Esophagus muscularis mucosa (tissue), 4 donors: ENCODE data around the gene PFDN6. TPM values are rescaled to one million over a fixed set of nuclear protein-coding genes. Genes with fewer than 3 reads are reported as not detected.

Experiments used
- DNase-seq: peaks from one replicate; pipeline ENCODE4 v3.0.0-alpha.2; 2017; ENCODE audit errors: extremely low spot score
- H3K27ac ChIP-seq, 4 donors: fragments of 200-600 bp; sonication (generic); replicated peaks in 1 of 4; 1 replicate in 3 of 4; 2 replicates in 1 of 4; pipeline ENCODE4 v1.5.1; 2016 to 2019; ENCODE audit warnings: mild to moderate bottlenecking in 1 of 4
- H3K27me3 ChIP-seq, 4 donors: fragments of 200-600 bp; sonication (generic); one replicate each; pipeline versions ENCODE4 v1.5.1 to v1.6.0; 2016 to 2019
- H3K36me3 ChIP-seq, 4 donors: fragments of 200-600 bp; sonication (generic); one replicate each; pipeline ENCODE4 v1.5.1; 2016 to 2019
- H3K4me1 ChIP-seq, 4 donors: fragments of 200-600 bp; sonication (generic); one replicate each; pipeline ENCODE4 v1.5.1; 2016 to 2019
- H3K4me3 ChIP-seq, 4 donors: fragments of 200-600 bp; sonication (generic); 1 replicate in 2 of 4; 2 replicates in 2 of 4; pipeline ENCODE4 v1.5.1; 2016 to 2019; ENCODE audit warnings: mild to moderate bottlenecking in 4 of 4, moderate library complexity in 1 of 4
- H3K9me3 ChIP-seq, 4 donors: fragments of 200-600 bp; sonication (generic); 1 replicate in 3 of 4; 2 replicates in 1 of 4; pipeline ENCODE4 v1.5.1; 2016 to 2019
- EP300 ChIP-seq: sonication (generic); formaldehyde crosslinking; IDR thresholded peaks from one replicate; pipeline ENCODE4 v1.6.1; 2017; ENCODE audit warnings: antibody characterized with exemption
- POLR2A ChIP-seq: fragments of 450-650 bp; IDR thresholded peaks from one replicate; pipeline ENCODE4 v1.6.1; 2017; ENCODE audit warnings: antibody characterized with exemption, moderate library complexity, mild to moderate bottlenecking, low read depth
- POLR2AphosphoS5 ChIP-seq, 2 donors: sonication (generic); formaldehyde crosslinking; IDR thresholded peaks; one replicate each; pipeline ENCODE4 v1.6.1; 2017; ENCODE audit warnings: antibody characterized with exemption in 2 of 2
- WGBS: methylation state at CpG from one replicate; pipeline ENCODE4 v1.1.5; 2018; 5-methylcytosine and 5-hydroxymethylcytosine counted together
- intact Hi-C: fragments of 100-400 bp; cut with DNase I; formaldehyde crosslinking; loops from one replicate; pipeline ENCODE4 v1.15.1; 2023
- total RNA-seq, 4 donors: library from RNA; depleted of rRNA; stranded (reverse); fragments of >200 nt; gene quantifications; one replicate each; pipeline versions ENCODE4 v1.1.0 to v1.2.1, GENCODE V29; 2016
- TF ChIP-seq, protein P1 (sequence below), 3 experiments: fragments of 200-600 bp in 2 of 3; fragments of 450-650 bp in 1 of 3; sonication (generic) in 2 of 3; IDR thresholded peaks; one replicate each; pipeline ENCODE4 v1.5.1; 2017 to 2019; ENCODE audit warnings: antibody characterized with exemption in 3 of 3, mild to moderate bottlenecking in 2 of 3, moderate library complexity in 1 of 3

Gene PFDN6
- total RNA-seq, 4 donors from 2014 or later: 29.1 to 54.2 (median 43.7) TPM

DNA sequence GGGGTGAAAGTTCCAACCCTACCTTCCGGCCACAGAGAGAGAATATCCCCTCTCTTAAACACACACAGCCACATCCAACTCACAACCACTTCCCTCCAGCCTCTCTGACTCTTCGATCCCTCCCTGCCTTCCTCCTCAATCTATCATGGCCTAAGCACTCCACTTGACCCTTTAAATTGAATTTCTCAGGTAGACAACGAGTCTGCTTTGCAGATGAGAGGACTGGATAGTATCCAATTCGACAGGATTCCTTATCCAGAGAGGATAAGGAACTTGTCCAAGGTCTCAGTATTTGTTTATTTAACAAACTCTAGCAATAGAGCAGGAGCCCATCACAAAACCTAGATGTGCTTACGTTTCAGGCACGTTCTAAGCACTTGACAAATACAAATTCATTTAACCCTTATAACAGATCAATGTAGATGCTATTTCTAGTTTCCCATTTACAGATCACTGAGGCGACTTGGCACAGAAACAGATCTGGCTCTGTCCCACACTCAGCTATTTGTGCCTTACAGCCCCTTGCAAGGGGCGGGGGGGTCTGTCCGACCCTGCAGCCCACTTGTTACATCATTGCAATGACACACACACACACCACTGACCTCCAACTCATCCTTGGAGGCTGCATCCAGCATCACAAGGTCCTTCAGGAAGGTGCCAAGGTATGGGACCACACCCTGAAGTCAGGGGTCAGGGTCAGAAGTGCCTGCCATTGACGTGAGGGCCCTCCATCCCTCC lies 4.9 kb downstream of the PFDN6 start:
- peaks cover 25 to 66% (median 61%) of the 10 kb centered on the region in 4 donors for H3K36me3 ChIP-seq
- peaks cover 23 to 51% (median 31%) of the 10 kb centered on the region in 4 donors for H3K4me1 ChIP-seq
- intact Hi-C loops: no loop called here
- H3K27me3 ChIP-seq: no peaks in the 10 kb centered on the region
- DNase-seq: no peak
- TF ChIP-seq EP300 (no peak), POLR2AphosphoS5 (IDR thresholded peaks at IDR 0.05) (no peak), POLR2A (no peak)
- TF ChIP-seq, protein P1, sequence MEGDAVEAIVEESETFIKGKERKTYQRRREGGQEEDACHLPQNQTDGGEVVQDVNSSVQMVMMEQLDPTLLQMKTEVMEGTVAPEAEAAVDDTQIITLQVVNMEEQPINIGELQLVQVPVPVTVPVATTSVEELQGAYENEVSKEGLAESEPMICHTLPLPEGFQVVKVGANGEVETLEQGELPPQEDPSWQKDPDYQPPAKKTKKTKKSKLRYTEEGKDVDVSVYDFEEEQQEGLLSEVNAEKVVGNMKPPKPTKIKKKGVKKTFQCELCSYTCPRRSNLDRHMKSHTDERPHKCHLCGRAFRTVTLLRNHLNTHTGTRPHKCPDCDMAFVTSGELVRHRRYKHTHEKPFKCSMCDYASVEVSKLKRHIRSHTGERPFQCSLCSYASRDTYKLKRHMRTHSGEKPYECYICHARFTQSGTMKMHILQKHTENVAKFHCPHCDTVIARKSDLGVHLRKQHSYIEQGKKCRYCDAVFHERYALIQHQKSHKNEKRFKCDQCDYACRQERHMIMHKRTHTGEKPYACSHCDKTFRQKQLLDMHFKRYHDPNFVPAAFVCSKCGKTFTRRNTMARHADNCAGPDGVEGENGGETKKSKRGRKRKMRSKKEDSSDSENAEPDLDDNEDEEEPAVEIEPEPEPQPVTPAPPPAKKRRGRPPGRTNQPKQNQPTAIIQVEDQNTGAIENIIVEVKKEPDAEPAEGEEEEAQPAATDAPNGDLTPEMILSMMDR (IDR thresholded peaks at IDR 0.05): no peak
- no peak overlapping the region for H3K4me3 ChIP-seq
- H3K27ac ChIP-seq: no peak overlapping the region
- 53% methylated on average over 10 of the region's 10 CpGs for WGBS
- no peaks in the 10 kb centered on the region for H3K9me3 ChIP-seq

DNA sequence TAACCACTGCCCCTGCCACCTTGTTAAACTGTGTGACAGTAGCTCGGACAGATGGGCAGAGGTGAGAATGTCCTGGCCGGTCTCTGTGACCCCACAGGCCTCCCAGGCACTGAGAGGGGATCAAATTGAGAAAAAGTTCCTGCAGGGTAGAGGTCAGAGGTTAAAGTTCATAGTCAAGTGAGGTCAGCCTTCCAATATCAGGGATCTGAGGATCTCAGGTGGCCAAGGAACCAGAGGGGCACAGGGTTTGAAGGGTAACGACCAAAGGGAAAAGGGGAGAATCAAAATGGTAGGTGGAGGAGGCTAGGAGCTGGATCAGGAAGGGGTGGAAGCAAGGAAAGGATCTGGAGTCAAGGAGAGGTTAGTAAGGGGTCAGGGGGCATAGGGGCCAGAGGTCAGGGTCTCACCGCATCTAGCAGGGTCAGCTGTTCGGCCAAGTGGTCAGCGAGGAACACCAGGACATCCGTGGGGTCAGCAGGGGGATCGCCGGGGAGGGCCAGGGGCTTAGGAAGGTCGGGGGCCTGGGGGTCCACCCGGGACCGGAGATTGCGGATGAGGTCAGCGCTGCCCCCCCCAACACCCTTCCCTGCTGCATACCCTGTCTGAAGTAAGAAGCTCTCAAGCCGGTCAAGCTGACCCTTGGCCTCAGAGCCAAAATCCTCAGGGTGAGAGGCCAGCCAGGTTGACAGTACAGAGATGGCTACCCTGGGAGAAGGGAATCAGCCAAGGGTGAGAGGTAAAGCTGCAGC lies 6.4 kb downstream of the PFDN6 start:
- 82% methylated on average over 14 of the region's 15 CpGs for WGBS
- no peaks in the 10 kb centered on the region for H3K27me3 ChIP-seq
- DNase-seq: no peak
- H3K27ac ChIP-seq: no peak overlapping the region
- H3K4me1 ChIP-seq: peaks cover 21 to 50% (median 31%) of the 10 kb centered on the region in 4 donors
- intact Hi-C loops: no loop called here
- peaks cover 25 to 64% (median 58%) of the 10 kb centered on the region in 4 donors for H3K36me3 ChIP-seq
- H3K9me3 ChIP-seq: no peaks in the 10 kb centered on the region
- TF ChIP-seq POLR2A (no peak), POLR2AphosphoS5 (IDR thresholded peaks at IDR 0.05) (no peak), EP300 (no peak)
- TF ChIP-seq, protein P1 (IDR thresholded peaks at IDR 0.05): no peak
- H3K4me3 ChIP-seq: no peak overlapping the region

DNA sequence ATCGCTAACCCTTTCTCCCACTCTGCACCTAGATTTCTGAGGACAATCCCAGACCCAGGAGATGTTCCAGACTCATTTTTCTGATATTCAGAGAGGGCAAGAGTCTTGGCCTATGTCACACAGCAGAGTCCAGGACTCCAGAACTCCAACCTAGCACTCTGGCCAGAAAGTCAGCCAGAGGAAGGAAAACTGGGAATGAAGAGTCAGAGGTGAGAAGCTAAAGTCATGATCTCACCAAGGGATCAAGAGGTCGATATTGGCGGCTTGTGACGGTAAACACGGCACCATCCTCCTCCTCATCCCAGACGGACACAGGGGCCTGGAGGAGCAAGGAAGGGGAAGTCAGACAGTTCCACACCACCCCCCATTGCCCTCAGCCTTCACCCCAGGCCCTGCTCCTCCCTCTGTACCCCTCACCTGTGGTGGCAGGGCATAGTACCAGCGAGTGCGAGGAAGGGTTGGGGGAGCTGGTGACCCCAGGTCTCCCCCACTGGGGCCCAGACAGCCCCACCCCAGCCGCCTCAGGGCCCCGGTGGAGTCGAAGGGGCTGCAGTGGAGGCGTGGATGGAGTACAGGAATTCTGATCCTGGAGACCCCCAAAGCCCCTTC lies 7.5 kb downstream of the PFDN6 start:
- WGBS: 59% methylated on average over 6 of the region's 12 CpGs

DNA sequence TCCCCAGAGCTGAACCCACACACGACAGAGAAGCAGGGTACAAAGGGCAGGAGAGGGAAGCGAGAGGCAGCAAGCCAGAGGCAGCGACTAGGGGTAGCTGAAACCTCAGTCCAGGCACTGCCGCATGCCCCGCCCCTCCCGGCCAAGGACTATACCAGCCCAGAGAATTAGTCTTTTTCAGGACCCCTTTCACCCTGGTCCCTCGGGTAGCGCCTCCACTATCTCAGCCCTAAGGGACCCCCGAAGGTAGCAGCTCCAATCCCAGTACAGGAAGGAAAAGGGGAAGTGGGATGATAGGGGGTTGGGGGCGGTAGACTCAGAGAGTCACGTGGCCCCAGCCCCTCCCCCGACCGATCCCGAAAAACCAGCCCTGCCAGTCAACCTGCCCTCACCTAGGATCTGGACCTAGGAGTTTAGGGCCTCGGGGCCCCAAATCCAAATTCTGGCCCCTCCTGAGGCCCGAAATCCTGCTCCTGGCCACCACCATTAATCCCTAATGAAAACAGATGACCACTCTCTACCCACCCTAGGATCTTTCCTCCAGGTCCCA lies 8.1 kb downstream of the PFDN6 start:
- no peak for DNase-seq
- 9% methylated on average over 9 of the region's 16 CpGs for WGBS
- Histone ChIP-seq H3K9me3 (no peaks in the 10 kb centered on the region), H3K4me3 (peak overlapping the region; percentile 69 to 98 (median 82)), H3K27ac (peak overlapping the region; percentile 93 to 99 (median 98)), H3K4me1 (peaks cover 28 to 60% (median 41%) of the 10 kb centered on the region in 4 donors), H3K36me3 (peaks cover 12 to 56% (median 52%) of the 10 kb centered on the region in 4 donors), H3K27me3 (no peaks in the 10 kb centered on the region)
- TF ChIP-seq EP300: no peak
- no peak for TF ChIP-seq POLR2A
- TF ChIP-seq, protein P1 (IDR thresholded peaks at IDR 0.05): no peak
- no peak for TF ChIP-seq POLR2AphosphoS5 (IDR thresholded peaks at IDR 0.05)
- intact Hi-C loops: no loop called here

More for the DNA sequence above, 7.5 kb downstream of the PFDN6 start:
- Histone ChIP-seq H3K36me3 (peaks cover 18 to 56% (median 52%) of the 10 kb centered on the region in 4 donors), H3K4me1 (peaks cover 28 to 60% (median 40%) of the 10 kb centered on the region in 4 donors), H3K27ac (peak overlapping the region; percentile 93 to 99 (median 98)), H3K4me3 (peak overlapping the region; percentile 69 to 98 (median 82)), H3K9me3 (no peaks in the 10 kb centered on the region), H3K27me3 (no peaks in the 10 kb centered on the region)
- no peak for DNase-seq
- TF ChIP-seq POLR2AphosphoS5 (IDR thresholded peaks at IDR 0.05) (no peak), EP300 (no peak), POLR2A (no peak)
- TF ChIP-seq, protein P1 (IDR thresholded peaks at IDR 0.05): no peak
- intact Hi-C loops: no loop called here
